GM12801 (cell line): ENCODE data around the gene HSD11B1L.

Source experiments
- CTCF ChIP-seq: IDR thresholded peaks from one replicate; pipeline ENCODE4 v1.5.1; 2011; ENCODE audit warnings: control low read depth; ENCODE audit not compliant: insufficient read length; ENCODE audit errors: extremely low read depth

Gene HSD11B1L

GRCh38 chr19:5676772-5677105 lies 4.1 kb upstream of the HSD11B1L start:
- TF ChIP-seq CTCF = no peak

- no peak for TF ChIP-seq CTCF
Observed at GRCh38 chr19:5677136-5677535, 3.7 kb upstream of the HSD11B1L start.

- no peak for TF ChIP-seq CTCF
Observed at GRCh38 chr19:5677580-5677979, 3.2 kb upstream of the HSD11B1L start.

GRCh38 chr19:5678071-5678718 lies 2.6 kb upstream of the HSD11B1L start:
- no peak for TF ChIP-seq CTCF

GRCh38 chr19:5679289-5680083 lies 1.3 kb upstream of the HSD11B1L start:
- no peak for TF ChIP-seq CTCF

GRCh38 chr19:5680084-5680436 lies 767 bp upstream of the HSD11B1L start:
- TF ChIP-seq CTCF = no peak

- TF ChIP-seq CTCF = no peak
Observed at GRCh38 chr19:5681391-5682106, 722 bp downstream of the HSD11B1L start.
